SKM-1 (cell line): ENCODE results near the gene ABCA1.
"Not testable (repeated sequence)": the region's sequence is repeated elsewhere in the genome, so short reads cannot be mapped to it uniquely, and the experiment has no call there.

ENCODE experiments used
- DNase-seq: peaks from one replicate; lab custom pipeline; 2025; ENCODE audit not compliant: unreplicated experiment; lab: John Stamatoyannopoulos, UW

The ABCA1 gene

GRCh38 chr9:104951487-104951886 lies 23.5 kb upstream of the ABCA1 start:
- no peak for DNase-seq

GRCh38 chr9:104950838-104951237 lies 22.9 kb upstream of the ABCA1 start:
- DNase-seq = no peak

- no peak for DNase-seq
Measured at GRCh38 chr9:104948277-104948676, 20.3 kb upstream of the ABCA1 start.

- no peak for DNase-seq
Measured at GRCh38 chr9:104944871-104945270, 16.9 kb upstream of the ABCA1 start.

- DNase-seq = no peak
Measured at GRCh38 chr9:104944356-104944755, 16.4 kb upstream of the ABCA1 start.

GRCh38 chr9:104941597-104941996 lies 13.6 kb upstream of the ABCA1 start:
- no peak for DNase-seq

- no peak for DNase-seq
Measured at GRCh38 chr9:104936291-104936690, 8.3 kb upstream of the ABCA1 start.

- not testable (repeated sequence) for DNase-seq
Measured at GRCh38 chr9:104935501-104935810, 7.5 kb upstream of the ABCA1 start.

- no peak for DNase-seq
Measured at GRCh38 chr9:104934691-104935500, 6.9 kb upstream of the ABCA1 start.

GRCh38 chr9:104933091-104933490 lies 5.1 kb upstream of the ABCA1 start:
- not testable (repeated sequence) for DNase-seq

GRCh38 chr9:104931256-104931655 lies 3.3 kb upstream of the ABCA1 start:
- no peak for DNase-seq

GRCh38 chr9:104927216-104927911 lies 591 bp downstream of the ABCA1 start:
- DNase-seq = no peak

- DNase-seq = no peak
Measured at GRCh38 chr9:104923740-104924139, 4.2 kb downstream of the ABCA1 start.

GRCh38 chr9:104923289-104923688 lies 4.7 kb downstream of the ABCA1 start:
- no peak for DNase-seq

GRCh38 chr9:104922748-104923147 lies 5.2 kb downstream of the ABCA1 start:
- not testable (repeated sequence) for DNase-seq

GRCh38 chr9:104921067-104921741 lies 6.8 kb downstream of the ABCA1 start:
- no peak for DNase-seq

- DNase-seq = no peak
Measured at GRCh38 chr9:104915753-104916152, 12.2 kb downstream of the ABCA1 start.

GRCh38 chr9:104915049-104915448 lies 12.9 kb downstream of the ABCA1 start:
- DNase-seq = no peak

GRCh38 chr9:104914466-104914865 lies 13.5 kb downstream of the ABCA1 start:
- DNase-seq = no peak

GRCh38 chr9:104912606-104913005 lies 15.3 kb downstream of the ABCA1 start:
- DNase-seq = no peak

- DNase-seq = no peak
Measured at GRCh38 chr9:104911032-104911607, 16.8 kb downstream of the ABCA1 start.
